GM12878 (cell line): ENCODE results near the gene TRIP4. TPM values are rescaled to one million over a fixed set of nuclear protein-coding genes. Genes with fewer than 3 reads are reported as not detected.
A peak's percentile ranks its signal among the peaks of the same experiment; 100 is the strongest.

Experiments used
- ATF2 ChIP-seq: IDR thresholded peaks from 2 replicates; pipeline ENCODE4 v1.6.1; 2012; ENCODE audit warnings: low read length, inconsistent platforms
- BCL11A ChIP-seq: IDR thresholded peaks from 2 replicates; pipeline ENCODE4 v1.6.1; 2011; ENCODE audit warnings: low read depth, low read length
- CEBPZ ChIP-seq: fragments of 150-350 bp; IDR thresholded peaks from 2 replicates; pipeline ENCODE4 v1.6.1; 2016; ENCODE audit warnings: low read depth, low read length
- E2F8 ChIP-seq: fragments of 450-650 bp; IDR thresholded peaks from 2 replicates; pipeline ENCODE4 v1.6.1; 2018; ENCODE audit warnings: mild to moderate bottlenecking, low read depth, moderate library complexity; ENCODE audit not compliant: partially characterized antibody
- E4F1 ChIP-seq: fragments of 450-650 bp; IDR thresholded peaks from 2 replicates; pipeline ENCODE4 v1.6.1; 2018; ENCODE audit warnings: borderline replicate concordance, mild to moderate bottlenecking; ENCODE audit not compliant: partially characterized antibody
- EED ChIP-seq: sonication (generic); IDR thresholded peaks from 2 replicates; pipeline ENCODE4 v1.6.1; 2016; ENCODE audit warnings: antibody characterized with exemption, low read depth
- ESRRA ChIP-seq: IDR thresholded peaks from 2 replicates; pipeline ENCODE4 v1.6.1; 2012; ENCODE audit warnings: mild to moderate bottlenecking, low read length, improper control_type of control experiment
- NBN ChIP-seq: fragments of 450-650 bp; IDR thresholded peaks from 2 replicates; pipeline ENCODE4 v1.6.1; 2016
- NFYA ChIP-seq: IDR thresholded peaks from 2 replicates; pipeline ENCODE4 v1.6.1; 2011; ENCODE audit warnings: low read depth, mild to moderate bottlenecking, low read length, improper control_type of control experiment, borderline replicate concordance
- PBX3 ChIP-seq: IDR thresholded peaks from 2 replicates; pipeline ENCODE4 v1.6.1; 2011; ENCODE audit warnings: mild to moderate bottlenecking, low read depth, low read length, moderate library complexity; ENCODE audit not compliant: insufficient replicate concordance
- TAF1 ChIP-seq: IDR thresholded peaks from 2 replicates; pipeline ENCODE4 v1.6.1; 2011; ENCODE audit warnings: mild to moderate bottlenecking, low read depth, low read length, borderline replicate concordance
- TARDBP ChIP-seq: IDR thresholded peaks from 2 replicates; pipeline ENCODE4 v1.6.1; 2016; ENCODE audit warnings: borderline replicate concordance
- ZBTB33 ChIP-seq: fragments of 450-650 bp; IDR thresholded peaks from 2 replicates; pipeline ENCODE4 v1.6.1; 2017; ENCODE audit warnings: mild to moderate bottlenecking
- polyA plus RNA-seq, 11 experiments: library from polyadenylated mRNA; depleted of rRNA in 4 of 11; unstranded in 6 of 11; stranded (reverse) in 5 of 11; fragments of >200 nt; fragmentation: Nextera tagmentation in 4 of 11; fragmentation: Illumina TruSeq in 1 of 11; extraction: Ambion mirVana in 4 of 11; extraction: Trizol in 1 of 11; gene quantifications; 1 replicate in 1 of 11; 2 replicates in 10 of 11; pipeline versions ENCODE4 v1.2.1 to v1.2.3, GENCODE V29; 2011 to 2016; ENCODE audit warnings: inconsistent platforms in 2 of 11, missing spikeins in 2 of 11, low read depth in 1 of 11
- total RNA-seq, 4 experiments: library from RNA; depleted of rRNA in 3 of 4; stranded (reverse); fragments of >200 nt in 3 of 4; fragmentation: Illumina TruSeq in 1 of 4; extraction: Trizol in 1 of 4; gene quantifications; 2 replicates each; pipeline versions ENCODE4 v1.2.1 to v1.2.3, GENCODE V29; 2013 to 2021

The TRIP4 gene
- total and polyA plus RNA-seq, 10 of the 15 experiments (the other 5 are each of a cell fraction or from before 2014, with no cell fraction given) = 6.4 to 24.5 (median 20.0) TPM

- TF ChIP-seq ATF2 (no peak), NBN (0 out of 2 replicates have a peak, but pooled peaks have one; percentile 60), E4F1 (no peak), PBX3 (no peak), EED (no peak; the same call in none of the 2 replicates), TARDBP (no peak), BCL11A (no peak), ESRRA (no peak), CEBPZ (no peak), TAF1 (no peak; the same call in 1 of the 2 replicates), ZBTB33 (no peak), E2F8 (no peak), NFYA (no peak)
Observed at GRCh38 chr15:64460724-64461720, 73.4 kb downstream of the TRIP4 start (continued).
